Brain microvascular endothelial cell (primary cell): ENCODE measurements around the gene PLET1.

Experiments used
- DNase-seq: peaks from one replicate; pipeline ENCODE4 v3.0.0-alpha.2; 2020
- H3K27ac ChIP-seq: fragments of 250-450 bp; sonication (Bioruptor Pico); 2 replicates; pipeline ENCODE4 v1.5.1; 2020; ENCODE audit warnings: mild to moderate bottlenecking, moderate library complexity
- H3K27me3 ChIP-seq: fragments of 250-450 bp; sonication (Bioruptor Pico); replicated peaks from 2 replicates; pipeline ENCODE4 v1.5.1; 2020; ENCODE audit warnings: mild to moderate bottlenecking
- H3K36me3 ChIP-seq: fragments of 250-450 bp; sonication (Bioruptor Pico); replicated peaks from 2 replicates; pipeline ENCODE4 v1.5.1; 2020; ENCODE audit warnings: mild to moderate bottlenecking
- H3K4me3 ChIP-seq: 2 replicates; pipeline ENCODE4 v1.5.1; 2011; ENCODE audit warnings: low read depth, mild to moderate bottlenecking, control low read depth, low read length, moderate library complexity
- CTCF ChIP-seq: IDR thresholded peaks from 2 replicates; pipeline ENCODE4 v1.5.1; 2011; ENCODE audit warnings: low read depth, mild to moderate bottlenecking, moderate library complexity, low read length, control low read depth, inconsistent platforms; ENCODE audit errors: missing control alignments
- in situ Hi-C: cut with HindIII; loops from 2 replicates; pipeline ENCODE4 v1.10.0; 2017; ENCODE audit warnings: low sequenced_read_pairs, low pct_ligation_motif_present

The PLET1 gene

GRCh38 chr11:112274007-112274783 lies 13.5 kb upstream of the PLET1 start:
- no peak overlapping the region for H3K27ac ChIP-seq
- no peak overlapping the region for H3K4me3 ChIP-seq
- DNase-seq, result no peak
- TF ChIP-seq CTCF, result no peak
- no peaks in the 10 kb centered on the region for H3K27me3 ChIP-seq
- H3K36me3 ChIP-seq, result no peaks in the 10 kb centered on the region
- in situ Hi-C loops, result no loop called here

DNA sequence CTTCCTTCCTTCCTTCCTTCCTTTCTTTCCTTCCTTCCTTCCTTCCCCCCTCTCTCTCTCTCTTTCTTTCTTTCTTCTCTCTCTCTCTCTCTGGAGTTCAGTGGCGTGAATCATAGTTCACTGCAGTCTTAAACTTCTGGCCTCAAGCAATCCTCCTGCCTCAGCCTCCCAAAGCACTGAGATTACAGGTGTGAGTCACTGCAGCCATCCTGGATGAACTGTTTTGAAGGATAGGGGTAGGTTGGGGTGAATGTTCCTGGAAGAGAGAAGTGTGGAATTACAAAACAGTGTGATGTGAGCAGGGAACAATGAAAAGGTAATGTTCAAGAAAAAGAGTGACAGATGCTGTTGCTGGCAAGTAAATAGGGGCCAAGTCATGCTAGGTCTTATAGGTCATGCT lies 12.4 kb upstream of the PLET1 start:
- no peak for TF ChIP-seq CTCF
- Histone ChIP-seq H3K4me3 (no peak overlapping the region), H3K27me3 (no peaks in the 10 kb centered on the region), H3K36me3 (no peaks in the 10 kb centered on the region), H3K27ac (no peak overlapping the region)
- no peak for DNase-seq
- in situ Hi-C loops, result no loop called here

DNA sequence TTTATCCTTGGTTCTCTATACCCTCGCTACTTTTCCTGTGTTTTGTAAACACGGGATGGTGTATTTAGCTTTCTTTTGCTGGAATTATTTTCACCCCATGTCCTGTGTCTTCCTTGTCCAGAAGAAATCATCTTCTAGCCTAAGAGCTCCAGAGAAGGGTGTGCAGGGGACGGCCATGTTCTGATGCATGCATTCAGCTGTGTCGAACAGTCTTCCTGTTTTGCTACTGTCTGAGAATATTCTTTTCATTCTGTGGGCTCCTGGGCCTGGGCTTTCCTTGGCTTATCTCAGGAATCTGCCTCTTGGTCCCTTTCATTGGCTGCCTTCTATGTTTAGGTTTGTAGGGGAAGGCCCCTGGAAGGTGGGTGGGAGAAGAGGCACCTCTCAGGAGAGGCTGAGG lies 10.6 kb upstream of the PLET1 start:
- Histone ChIP-seq H3K4me3 (no peak overlapping the region), H3K36me3 (no peaks in the 10 kb centered on the region), H3K27me3 (no peaks in the 10 kb centered on the region), H3K27ac (no peak overlapping the region)
- no peak for TF ChIP-seq CTCF
- no peak for DNase-seq
- in situ Hi-C loops, result no loop called here

DNA sequence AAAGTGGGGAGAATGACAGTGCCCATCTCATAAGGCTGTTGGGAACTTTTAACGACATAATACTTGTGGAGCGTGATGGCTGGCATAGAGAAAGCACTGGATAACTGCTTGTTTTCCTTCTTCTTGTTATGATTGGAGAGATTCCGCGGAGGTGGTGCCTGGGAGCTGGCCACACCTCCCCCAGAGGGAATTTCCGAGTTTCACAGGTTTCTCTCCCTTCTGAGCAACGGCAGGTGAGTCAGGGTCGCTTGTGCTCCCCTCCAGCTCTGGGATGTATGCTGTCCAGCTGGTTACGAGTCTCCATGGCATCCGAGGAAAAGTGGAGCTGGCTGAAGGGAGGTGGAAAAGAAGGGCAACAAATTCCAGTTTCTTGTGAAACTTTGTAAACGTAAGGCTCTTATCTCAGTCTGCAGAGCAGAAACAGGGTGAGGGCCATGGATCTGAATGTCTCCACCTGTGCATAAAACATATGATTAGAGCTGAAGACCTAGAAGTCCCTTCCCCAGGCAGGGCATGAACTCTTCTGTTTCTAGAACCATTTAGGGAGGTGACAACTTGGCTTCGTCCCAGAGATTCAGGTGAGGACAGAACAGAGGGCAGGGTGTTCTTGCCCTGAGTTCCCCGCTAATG lies 10.0 kb upstream of the PLET1 start:
- no peaks in the 10 kb centered on the region for H3K27me3 ChIP-seq
- no peak for DNase-seq
- in situ Hi-C loops, result no loop called here
- no peak overlapping the region for H3K4me3 ChIP-seq
- no peak overlapping the region for H3K27ac ChIP-seq
- H3K36me3 ChIP-seq, result no peaks in the 10 kb centered on the region
- TF ChIP-seq CTCF, result no peak

DNA sequence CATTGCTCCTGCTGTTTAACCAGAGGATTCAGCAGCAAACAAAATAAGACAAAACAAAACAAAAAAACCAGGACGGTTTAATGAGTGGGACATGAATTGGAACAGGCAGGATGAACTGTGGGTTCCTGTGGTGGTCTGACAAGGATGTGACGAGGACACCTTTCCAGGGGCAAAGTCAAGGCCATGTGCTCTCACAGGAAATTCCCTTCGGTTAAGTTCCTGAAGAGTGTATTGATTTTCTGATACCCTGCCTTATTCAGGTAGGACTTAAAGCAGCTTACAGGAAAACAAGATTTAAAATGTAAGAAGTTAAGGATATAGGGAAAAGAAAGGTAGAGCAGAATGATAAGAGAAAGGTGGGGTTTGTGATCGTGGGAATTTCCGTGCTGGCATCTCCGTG lies 8.5 kb upstream of the PLET1 start:
- no peak for DNase-seq
- no peaks in the 10 kb centered on the region for H3K27me3 ChIP-seq
- H3K36me3 ChIP-seq, result no peaks in the 10 kb centered on the region
- H3K4me3 ChIP-seq, result no peak overlapping the region
- no peak overlapping the region for H3K27ac ChIP-seq
- in situ Hi-C loops, result no loop called here
- no peak for TF ChIP-seq CTCF
